IPS-NIHi7 (cell line): ENCODE results near the gene HDHD5.
A peak's percentile ranks its signal among the peaks of the same experiment; 100 is the strongest.

Experiments used
- DNase-seq: peaks from one replicate; pipeline ENCODE4 v3.0.0; 2012; ENCODE audit warnings: mixed read lengths; ENCODE audit errors: extremely low spot score

HDHD5 gene

DNA sequence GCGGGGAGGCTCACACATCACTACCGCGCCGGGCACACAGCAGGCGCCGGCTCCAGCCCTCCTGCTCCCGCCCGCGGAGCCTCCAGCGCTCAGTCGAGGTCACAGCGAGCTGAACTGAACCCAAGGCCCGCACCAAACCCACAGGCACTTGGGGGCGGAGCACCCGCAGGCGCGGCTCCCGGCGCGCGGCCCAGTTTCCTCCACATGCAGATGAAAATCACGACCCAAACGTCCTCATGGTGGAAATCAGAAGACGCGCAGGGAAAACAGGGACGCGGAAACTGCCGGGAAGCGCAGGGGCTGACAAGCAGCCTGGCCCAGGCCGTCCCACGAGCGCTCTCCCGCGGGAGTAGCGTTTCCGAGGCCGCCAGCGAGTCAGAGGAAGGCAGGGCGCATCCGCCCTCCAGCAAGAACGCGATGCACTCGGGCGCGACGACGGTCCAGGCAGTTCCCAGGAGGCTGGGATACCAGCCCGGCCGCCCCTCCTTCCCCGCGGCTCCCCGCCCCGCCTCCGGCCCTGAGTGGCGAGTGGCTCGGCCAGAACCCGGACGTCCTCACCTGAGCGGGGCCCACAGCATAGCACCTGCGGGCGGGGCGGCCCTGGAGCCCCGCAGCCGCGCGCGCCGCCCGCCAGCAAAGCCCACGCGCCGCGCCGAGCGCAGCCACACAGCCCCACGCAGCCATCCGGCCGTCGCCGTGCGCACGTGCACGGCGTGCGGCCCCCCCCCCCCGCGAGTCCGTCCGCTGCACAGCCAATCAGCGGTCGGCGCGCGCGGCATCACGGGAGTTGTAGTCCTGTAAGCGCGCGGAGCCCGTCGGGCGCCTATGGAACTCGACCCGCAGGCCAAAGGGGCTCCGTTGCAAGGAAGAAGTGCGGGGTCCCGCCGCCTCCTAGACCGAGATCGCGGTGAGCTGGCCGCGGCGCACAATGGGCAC is at the start of gene HDHD5:
TSS of gene HDHD5 (minus strand) at position 710 of the 936 bp plus-strand sequence. CDS start at position 684, 26 bp downstream.
- DNase-seq = peak; percentile 93

DNA sequence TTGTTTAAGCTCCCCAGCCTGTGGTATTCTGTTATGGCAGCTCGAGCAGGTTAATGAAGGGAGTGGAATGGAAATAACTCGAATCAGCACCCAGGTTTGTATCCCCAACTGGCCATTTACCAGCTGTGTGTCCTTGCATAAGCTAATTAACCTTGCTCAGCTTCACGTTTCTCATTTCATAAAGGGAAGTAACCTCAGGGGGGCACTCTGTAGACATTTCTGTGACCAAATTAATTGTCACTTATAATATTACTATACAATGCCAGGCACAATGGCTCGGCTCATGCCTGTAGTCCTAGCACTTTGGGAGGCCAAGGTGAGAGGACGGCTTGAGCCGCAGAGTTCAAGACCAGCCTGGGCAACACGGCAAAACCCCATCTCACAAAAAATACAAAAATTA is 46.4 kb upstream of the HDHD5 start:
- no peak for DNase-seq

DNA sequence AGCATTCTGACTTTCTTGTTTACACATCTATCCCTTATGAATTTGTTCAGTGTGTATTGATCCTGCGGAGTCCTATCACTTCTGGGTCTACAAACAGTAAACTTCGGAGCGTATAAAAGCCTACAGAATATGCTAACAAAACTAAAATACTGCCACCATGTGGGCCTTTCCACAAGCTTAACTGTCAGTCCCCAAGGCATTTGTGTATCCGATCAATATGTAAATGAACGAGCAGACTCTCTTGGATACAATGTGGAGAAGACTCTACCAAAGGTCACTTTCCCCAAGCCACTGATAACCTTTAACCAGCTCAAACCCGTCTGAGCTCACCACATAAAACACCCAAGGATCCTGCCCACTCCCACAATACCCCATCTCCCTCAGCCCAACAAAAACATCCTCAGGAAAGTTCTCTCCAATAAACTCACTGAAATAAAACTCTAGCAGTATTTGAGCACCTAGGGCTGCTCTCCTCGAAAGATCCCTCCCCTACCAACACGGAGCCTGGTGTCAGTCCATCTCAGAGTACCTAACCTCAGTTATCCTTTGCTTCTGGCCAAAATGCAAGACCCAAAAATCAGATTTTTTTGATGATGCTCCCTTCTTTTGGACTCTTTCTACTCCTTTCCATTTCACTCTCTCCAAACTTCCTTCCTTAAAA is 42.3 kb upstream of the HDHD5 start:
- DNase-seq = no peak

DNA sequence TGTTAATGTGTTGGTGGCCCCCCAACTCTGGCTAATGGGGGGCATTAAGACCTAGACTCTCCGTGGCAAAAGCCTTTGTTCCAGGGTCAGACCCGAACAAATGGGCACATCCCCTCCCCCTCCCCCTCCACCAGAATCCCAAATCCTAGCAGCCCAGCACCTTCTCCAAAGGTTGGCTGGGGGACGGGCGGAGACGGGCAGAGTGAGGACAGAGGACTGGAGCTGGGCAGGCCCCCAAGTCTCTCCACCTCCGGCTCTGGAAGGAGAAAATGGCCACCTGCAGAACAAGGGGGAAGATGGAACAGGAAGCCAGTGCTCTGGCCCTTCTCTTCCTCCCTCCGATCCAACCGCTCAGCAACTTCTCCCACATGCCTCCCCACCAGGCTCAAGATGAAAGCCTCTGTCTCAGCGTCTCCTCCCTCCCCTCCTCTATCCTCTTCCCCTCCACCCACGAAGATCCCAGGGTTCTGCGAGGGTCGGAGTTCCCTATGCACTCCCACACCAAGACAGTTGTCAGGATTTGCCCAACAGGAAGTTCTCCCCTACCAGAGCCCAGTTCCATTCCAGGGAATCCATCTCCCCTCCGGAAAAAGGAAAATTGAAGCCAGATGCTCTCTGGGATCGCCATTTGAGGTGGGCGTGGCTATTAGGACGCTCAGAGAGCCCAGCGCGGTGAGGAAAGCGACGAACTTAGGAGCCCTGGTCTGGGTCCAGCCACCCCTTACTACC is 40.1 kb upstream of the HDHD5 start:
- peak; percentile 78 for DNase-seq

DNA sequence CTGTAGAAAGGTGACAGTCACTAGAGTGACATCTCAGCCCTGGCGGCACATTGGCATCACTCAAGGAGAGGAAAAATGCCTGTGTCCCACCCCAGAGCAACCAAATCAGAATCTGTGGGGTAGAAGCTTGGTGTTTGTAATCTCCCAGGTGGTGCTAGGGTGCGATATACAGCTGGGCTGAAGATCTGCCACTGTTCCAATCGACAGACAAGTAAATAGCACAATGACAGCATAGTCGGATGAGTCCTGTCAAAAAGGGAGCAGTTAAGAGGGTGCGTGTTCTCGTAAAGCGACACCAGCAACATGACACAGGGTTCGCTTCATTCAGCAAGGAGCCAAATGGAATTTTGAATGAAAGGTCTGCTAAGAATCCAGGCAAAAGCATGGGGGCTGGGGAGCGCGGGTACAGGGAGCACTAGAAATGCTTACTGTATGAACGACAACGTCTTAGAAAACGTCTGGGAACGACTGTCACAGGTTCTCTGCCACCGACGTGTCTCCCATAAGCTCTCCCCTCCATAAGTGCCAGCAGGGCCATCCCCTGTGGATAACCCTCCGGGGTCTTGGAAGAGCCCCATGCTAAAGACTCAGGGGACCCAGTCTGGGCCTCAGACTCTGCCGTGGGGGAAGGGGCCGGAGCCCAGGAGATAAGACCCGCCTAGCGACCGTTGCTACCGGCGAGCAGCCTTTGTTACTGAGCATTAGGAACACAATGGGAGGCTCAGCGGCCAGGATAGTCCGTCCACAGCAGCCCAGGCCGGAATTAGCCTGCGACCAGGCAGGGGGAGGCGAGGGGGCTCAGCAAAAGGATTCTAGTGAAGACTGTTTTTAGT is 39.3 kb upstream of the HDHD5 start:
- peak; percentile 95 for DNase-seq

DNA sequence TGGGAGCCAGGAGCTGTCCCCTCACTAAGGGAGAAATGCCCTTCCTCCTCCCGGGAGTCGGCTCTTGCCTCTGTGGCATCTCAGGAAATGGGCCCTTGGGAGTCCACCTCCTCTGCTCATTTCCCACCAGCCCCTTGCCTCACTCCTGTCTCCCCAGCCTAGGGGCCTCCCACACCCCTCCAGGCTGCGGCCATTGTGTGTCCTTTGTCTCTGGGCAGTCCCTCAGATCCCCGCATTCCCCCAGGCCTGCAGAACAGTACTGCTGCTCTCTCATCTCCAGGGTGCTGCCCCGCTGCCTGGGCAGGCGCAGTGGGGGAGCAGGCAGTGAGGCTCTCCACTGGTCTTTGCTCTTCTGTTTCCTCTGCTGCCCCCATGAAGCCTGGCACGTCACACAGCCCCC is 35.1 kb upstream of the HDHD5 start:
- no peak for DNase-seq

DNA sequence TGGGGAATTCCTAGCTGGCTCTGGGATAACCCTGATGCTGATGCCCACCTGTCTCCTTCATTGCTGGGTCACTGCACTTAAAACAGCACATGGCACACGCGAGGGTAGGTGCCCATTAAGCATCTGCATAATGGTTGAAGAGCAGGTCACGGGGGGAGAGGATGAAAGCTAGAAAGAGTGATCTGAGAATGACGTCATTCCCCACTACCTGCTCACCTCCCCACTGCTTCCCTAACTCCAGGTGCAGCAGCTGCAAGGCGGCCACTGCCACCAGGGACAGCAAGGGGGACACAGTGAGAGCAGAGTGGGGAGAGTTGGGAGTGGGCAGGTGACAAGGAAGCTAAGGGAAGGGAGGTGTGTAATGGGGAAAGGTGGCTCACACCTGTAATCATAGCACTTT is 33.1 kb upstream of the HDHD5 start:
- DNase-seq = no peak

DNA sequence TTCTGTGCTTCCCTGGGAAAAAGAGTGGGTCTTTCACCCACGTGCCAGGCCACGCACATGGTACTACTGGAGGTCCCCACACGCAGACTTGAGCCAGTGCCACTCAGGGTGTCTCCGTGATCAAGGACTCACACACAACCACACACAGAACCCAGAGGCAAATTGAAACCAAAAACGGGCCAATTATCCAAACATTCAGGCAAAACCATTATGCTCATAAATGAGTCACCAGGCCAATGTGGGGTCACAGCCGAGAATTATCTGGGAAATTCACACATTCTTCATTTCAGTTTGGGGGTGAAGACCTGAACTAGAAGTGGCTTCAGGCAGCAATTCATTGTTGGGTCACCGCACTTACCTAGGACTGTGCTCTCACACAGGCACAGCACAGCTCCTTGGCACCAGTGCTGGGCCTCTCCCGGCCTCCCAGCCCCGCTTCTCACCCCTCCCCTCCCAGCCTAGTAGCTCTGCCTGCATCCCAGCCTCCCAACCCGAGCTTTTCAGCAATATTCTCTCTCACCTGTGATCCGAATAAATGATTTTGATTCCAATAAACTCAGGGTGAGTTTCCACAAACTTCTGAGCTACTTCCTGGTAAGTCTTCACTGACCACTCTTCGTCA is 32.2 kb upstream of the HDHD5 start:
- no peak for DNase-seq

DNA sequence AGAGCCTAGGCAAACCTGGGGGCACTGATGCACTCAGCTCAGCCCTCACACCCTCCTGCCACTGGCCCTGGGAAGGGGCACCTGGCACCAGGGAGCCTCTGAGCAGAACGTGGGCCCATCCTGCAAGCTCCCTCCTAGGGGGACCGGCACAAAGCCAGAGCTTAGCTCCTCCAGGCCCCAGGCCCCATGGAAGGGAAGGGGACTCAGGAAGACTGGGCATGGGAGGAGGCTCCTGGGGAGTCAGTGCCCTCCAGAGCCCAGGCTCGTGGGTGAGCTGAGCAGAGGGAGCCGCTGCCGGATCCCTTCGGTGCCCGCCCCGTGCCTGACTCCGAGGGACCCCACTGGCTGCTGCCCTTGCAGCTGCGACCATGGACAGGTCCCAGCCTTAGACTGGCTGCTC is 31.6 kb upstream of the HDHD5 start:
- no peak for DNase-seq

DNA sequence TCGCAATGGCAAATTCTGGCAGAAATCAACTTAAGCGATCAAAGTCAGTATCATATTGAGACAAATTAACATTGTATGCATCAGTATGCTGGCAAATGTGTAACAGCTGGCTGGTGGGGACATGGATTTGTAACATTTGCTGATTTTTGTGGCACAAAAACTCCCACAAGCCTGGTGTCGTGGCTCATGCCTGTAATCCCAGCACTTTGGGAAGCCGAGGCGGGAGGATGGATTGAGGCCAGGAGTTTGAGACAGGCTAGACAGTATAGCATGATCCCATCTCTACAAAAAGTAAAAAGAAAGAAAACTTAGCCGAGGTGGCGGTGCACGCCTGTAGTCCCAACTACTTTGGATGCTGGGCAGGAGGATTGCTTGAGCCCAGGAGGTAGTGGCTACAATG is 17.6 kb upstream of the HDHD5 start:
- no peak for DNase-seq

DNA sequence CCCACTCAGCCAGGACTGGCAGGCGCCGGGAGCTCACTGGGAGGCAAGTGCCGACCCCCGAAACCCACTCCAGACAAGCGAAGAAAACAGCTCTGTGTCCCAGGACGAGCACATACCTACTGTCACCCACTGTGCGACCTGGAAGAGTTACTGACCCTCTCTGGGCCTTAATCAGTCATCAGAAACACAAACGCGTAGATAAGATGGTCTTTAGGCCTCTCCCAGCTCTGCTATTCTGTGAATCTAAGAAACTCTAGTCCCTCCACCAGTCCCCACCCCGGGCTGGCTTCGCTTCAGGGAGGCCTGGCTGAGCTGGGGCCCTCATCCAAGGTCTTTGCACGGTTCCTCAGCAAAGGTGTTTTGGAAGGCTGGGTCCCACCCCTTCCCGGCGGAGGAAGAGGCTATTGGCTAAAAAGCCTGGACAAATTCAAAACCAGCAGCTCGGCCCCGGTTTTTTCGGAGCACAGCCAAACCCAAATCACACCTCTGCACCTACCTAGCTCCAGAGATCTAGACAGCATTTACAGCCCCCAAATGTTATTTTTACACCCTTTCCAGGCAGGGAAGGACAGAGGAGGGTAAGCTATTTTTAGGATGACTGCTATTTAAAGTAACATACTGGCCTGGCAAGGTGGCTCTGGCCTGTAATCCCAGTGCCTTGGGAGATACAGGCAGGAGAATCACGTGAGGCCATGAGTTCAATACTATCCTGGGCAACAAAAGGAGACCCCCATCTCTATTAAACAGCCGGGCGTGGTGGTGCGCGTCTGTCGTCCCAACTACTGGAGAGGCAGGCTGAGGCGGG is 13.2 kb upstream of the HDHD5 start:
- DNase-seq = peak; percentile 72

DNA sequence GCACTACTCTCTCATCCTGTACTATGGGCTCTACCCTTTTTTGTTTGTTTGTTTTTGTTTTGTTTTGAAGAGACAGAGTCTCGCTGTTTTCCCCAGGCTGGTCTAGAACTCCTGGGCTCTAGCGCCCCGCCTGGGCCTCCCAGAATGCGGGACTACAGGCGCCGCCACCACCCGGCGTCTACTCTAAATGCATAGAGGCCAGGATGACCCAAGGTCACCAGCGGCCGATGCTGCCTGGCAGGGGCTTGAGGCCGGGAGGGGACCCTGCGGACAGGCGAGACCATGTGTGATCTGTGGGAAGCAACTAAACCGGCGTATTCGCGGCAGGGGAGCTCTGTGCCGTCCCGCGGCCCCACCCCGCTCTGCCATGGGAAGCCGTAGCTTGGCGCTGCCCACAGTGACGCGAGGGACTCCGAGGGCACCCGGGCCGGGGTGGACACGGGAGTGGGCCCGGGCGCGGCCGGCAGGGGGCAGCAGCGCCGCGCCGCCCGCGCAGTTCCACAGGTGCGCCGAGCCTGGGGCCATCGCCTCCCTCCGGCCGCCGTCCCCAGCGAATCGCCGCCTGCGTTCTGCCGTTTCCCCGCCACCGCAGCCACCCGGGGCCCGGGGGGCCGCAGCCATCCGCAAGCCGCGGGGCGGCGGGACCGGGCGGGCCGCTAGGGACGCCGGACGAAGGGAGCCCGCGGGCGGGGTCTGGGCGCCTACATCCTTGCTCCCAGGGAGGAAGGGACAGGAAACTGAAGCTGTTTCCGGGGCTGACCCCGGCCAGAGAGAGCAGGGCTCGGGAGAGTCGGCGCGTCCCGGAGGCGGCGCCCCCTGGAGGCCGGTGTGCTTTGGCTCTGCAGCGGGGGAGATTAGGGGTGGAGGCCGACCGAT is 12.3 kb upstream of the HDHD5 start:
- peak; percentile 94 for DNase-seq

DNA sequence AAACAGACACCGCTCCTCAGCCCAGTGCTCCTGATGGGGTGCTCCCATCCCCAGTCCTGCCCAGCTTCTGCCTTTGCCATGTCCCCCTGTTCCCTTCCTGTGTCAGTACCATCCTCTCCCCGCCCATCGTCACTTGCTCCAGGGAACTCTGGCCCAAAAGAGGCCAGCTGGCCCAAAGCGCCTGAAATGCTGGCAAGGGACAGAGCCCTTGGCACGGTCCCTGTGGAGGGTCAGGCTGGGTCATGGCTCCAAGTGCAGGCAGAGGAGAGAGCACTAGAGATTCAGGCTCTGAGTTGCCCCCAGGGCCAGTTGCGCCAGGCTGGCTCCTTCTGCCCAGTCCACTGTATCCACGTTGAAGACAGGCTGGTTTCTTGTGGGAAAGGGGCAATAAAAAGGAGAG is 8.4 kb upstream of the HDHD5 start:
- no peak for DNase-seq

DNA sequence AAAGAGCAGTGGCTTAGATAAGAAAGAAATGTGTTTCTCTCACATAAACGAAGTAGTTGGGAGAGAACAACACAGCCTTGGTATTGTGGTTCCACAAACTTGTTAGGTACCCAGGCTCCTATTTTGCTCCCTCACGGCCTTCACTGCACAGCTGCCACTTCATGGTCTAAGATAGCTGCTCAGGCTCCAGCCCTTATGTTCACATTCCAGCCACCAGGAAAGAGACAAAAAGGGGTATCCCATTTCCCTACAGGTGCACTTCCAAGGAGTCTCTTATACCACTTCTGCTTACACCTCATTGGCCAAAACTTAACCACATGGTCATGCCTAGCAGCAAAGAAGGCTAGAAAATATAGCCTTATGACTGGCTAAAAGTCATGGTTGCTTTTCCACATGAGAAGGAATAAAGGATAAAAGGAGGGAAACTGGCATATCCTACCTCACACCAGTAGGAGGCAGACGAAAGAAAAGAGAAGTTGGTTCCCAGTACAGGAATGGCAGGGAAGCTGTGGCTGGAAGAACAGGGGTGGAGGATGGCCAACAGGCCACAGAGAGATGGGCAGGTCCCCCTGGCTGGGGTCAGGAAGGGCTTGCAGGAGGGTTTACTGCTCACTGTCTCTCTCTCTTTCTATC is 5.4 kb upstream of the HDHD5 start:
- peak; percentile 67 for DNase-seq

DNA sequence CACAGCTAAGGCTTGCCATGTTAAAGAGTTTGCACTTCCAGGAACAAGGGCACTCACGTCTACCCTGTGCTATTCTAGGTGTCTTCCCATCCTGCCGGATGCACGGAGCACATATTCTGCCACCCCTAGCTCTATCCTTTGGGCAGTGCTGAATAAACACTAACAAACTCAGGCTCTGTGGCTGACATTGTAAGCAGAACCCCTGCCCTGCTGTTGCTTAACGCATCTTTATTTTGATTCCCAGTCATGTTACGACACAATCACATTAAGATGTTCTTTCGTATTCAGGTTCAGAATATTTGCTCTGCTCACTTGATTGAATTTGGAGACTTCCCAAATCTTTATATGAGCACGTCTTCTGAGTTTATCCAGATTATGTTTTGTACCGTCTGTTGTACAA is 3.7 kb upstream of the HDHD5 start:
- DNase-seq = no peak

DNA sequence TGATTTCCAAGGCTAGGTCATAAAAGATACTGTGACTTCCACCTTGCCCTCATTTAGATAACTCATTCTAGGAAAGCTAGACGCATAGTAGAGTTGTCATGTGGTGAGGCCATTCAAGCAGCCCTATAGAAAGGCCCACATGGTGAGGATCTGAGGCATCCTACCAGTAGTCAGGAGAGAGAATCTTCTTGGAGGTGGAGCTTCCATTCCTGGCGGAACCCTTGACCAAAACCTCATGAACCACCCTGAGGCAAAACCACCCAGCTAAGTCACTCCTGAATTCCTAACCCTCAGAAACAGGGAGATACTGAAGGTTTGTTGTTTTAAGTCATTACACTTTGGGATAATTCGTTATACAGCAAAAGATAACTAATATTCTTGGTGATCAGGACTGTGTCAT is 2.9 kb upstream of the HDHD5 start:
- no peak for DNase-seq

DNA sequence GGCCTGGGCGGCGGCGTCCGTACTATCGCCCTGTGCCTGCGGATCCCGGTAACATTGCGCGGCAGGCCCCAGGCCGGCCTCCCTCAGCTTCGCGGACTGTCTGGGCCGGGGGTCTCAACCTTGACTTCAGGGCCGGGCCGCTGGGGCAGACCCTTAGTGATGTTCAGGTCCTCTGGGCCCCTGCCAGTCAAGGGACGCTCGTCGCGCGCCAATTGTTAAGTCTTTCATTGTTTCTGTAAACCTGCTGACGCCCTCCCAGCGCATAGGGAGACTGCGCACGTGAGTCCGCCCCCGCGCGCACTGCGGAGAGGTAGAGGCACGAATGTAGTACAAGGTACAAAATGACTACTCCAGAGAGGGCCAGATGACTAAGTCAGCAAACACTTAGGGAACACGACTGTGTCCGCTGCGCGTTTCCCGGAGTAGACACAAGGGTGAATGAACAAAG is 451 bp upstream of the HDHD5 start:
- DNase-seq = no peak

DNA sequence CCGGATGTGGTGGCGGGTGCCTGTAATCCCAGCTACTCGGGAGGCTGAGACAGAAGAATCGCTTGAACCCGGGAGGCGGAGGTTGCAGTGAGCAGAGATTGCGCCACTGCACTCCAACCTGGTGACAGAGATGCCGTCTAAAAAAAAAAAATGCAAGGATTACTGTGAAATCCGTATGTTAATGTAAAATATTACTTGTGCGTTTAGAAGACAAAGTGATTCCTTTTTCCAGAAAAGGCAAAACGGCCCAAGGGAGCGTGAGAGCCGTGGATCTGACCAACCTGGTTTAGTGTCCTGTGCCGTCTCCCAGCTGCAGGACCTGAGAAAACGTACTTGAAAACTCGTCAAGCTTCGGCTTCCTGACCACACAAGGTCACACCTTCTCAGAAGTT is 905 bp downstream of the HDHD5 start:
- no peak for DNase-seq

DNA sequence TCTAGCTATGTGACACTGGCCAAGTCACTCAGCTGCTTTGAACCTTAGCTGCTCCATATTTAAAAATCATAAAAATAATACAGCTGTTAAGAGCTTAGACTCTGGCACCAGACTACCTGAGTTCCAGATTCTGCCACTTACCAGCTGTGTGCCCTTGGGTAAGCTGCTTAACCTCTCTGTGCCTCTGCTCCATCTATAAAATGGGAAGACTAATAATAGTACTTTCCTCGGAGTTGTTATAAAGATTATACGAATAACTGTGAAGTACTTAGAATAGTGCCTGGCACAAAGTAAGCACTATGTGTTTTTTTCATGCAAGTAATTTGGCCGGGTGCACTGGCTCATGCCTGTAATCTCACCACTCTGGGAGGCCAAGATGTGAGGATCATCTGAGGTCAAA is 1.4 kb downstream of the HDHD5 start:
- no peak for DNase-seq
